Adrenal gland (tissue), 12 donors: ENCODE results near the gene CDH15. TPM values are rescaled to one million over a fixed set of nuclear protein-coding genes. Genes with fewer than 3 reads are reported as not detected.

Source experiments
- DNase-seq, 7 donors: peaks; one replicate each; pipeline ENCODE4 v3.0.0-alpha.2; 2019 to 2020
- H3K27ac ChIP-seq, 5 donors: fragments of 200-600 bp; sonication (generic) in 4 of 5; 1 replicate in 3 of 5; 2 replicates in 2 of 5; pipeline versions ENCODE4 v1.5.1 to v1.8.0; 2016 to 2020; ENCODE audit warnings: mild to moderate bottlenecking in 1 of 5
- H3K27me3 ChIP-seq: fragments of 200-600 bp; 2 replicates; pipeline ENCODE4 v1.8.0; 2021
- H3K36me3 ChIP-seq, 2 donors: fragments of 200-600 bp; replicated peaks in 1 of 2; 1 replicate in 1 of 2; 2 replicates in 1 of 2; pipeline versions ENCODE4 v1.5.1 to v1.8.0; 2018 to 2022
- H3K4me1 ChIP-seq, 2 donors: fragments of 200-600 bp; replicated peaks in 1 of 2; 1 replicate in 1 of 2; 2 replicates in 1 of 2; pipeline versions ENCODE4 v1.5.1 to v1.8.0; 2018 to 2021
- H3K4me3 ChIP-seq, 4 donors: fragments of 200-600 bp; sonication (generic) in 3 of 4; one replicate each; pipeline ENCODE4 v1.5.1; 2016 to 2018
- H3K9me3 ChIP-seq, 3 donors: fragments of 200-600 bp; sonication (generic) in 1 of 3; replicated peaks in 1 of 3; 1 replicate in 2 of 3; 2 replicates in 1 of 3; pipeline versions ENCODE4 v1.5.1 to v1.8.0; 2016 to 2021
- POLR2A ChIP-seq, 2 donors: fragments of 450-650 bp; IDR thresholded peaks; one replicate each; pipeline ENCODE4 v1.6.1; 2017; ENCODE audit warnings: antibody characterized with exemption in 2 of 2, mild to moderate bottlenecking in 2 of 2, moderate library complexity in 1 of 2
- whole genome bisulfite sequencing, 4 donors: extraction: QIAGEN DNeasy Blood & Tissue Kit in 2 of 4; methylation state at CpG; one replicate each; pipeline versions ENCODE4 v1.1.5 to v1.1.7; 2013 to 2017; 5-methylcytosine and 5-hydroxymethylcytosine counted together
- intact Hi-C, 2 donors: fragments of 100-400 bp; cut with DNase I; formaldehyde crosslinking; loops; one replicate each; pipeline versions ENCODE4 v1.14.1 to v1.15.0; 2022 to 2023
- polyA plus RNA-seq, 3 donors: library from polyadenylated mRNA; stranded (reverse); fragments of 200-250 nt in 2 of 3; fragments of 350-450 nt in 1 of 3; fragmentation: Illumina TruSeq in 1 of 3; extraction: RNeasy Lipid Tissue Mini Kit (QIAGEN cat#74804) in 1 of 3; gene quantifications; one replicate each; pipeline ENCODE4 v1.2.3, GENCODE V29; 2013 to 2014
- total RNA-seq, 9 donors: library from RNA; depleted of rRNA in 4 of 9; stranded (reverse); fragments of >200 nt in 4 of 9; fragments of 120-200 nt in 1 of 9; fragmentation: NEBNext Ultra II Directional in 1 of 9; extraction: Animal tissue kit (Norgen Biotek cat#: 25700) in 1 of 9; gene quantifications; one replicate each; pipeline versions ENCODE4 v1.1.0 to v1.2.4, GENCODE V29; 2013 to 2023
- TF ChIP-seq, protein P1 (sequence below), 6 experiments: fragments of 450-650 bp in 4 of 6; fragments of 200-600 bp in 2 of 6; sonication (generic) in 1 of 6; IDR thresholded peaks; 1 replicate in 5 of 6; 2 replicates in 1 of 6; pipeline versions ENCODE4 v1.5.1 to v1.8.0; 2016 to 2021; ENCODE audit warnings: antibody characterized with exemption in 6 of 6, mild to moderate bottlenecking in 2 of 6, moderate library complexity in 1 of 6
- donor health status: healthy with polysubstance abuse.
- donor health status: Bipolar disorder and iron deficiency.
- donor health status: DM: yes; HTN: yes; CAD: no.
- donor health status: DM: no; HTN: no; CAD: no.
- donor health status: DM: no; HTN: no; CAD: no.
- donor health status: DM: yes; HTN: yes; CAD: no.

CDH15 gene
- total and polyA plus RNA-seq, 12 donors = 0.05 to 0.32 (median 0.17) TPM; not detected in 1

DNA sequence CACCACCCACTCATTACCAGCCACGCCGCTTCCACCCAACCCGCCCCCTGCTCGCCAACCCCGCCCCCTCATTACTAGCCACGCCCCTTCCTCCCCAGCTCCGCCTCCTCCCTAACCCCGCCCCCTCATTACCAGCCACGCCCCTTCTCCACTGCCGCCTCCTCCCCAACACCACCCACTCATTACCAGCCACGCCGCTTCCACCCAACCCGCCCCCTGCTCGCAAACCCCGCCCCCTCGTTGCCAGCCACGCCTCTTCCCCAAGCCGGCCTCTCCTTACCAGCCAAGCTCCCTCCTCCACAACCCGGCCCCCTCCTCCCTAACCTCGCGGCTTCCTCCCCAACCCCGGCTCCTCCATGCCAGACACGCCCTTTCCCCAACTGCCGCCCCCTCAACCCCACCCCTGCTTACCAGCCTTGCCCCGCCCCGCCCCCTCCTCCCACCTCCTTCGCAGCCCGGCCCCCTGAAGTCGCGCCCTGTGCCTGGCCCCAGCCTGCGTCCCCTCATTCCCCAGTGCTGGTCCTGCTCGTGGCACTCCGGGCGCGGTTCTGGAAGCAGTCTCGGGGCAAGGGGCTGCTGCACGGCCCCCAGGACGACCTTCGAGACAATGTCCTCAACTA lies 21.5 kb downstream of the CDH15 start:
- Histone ChIP-seq H3K4me3 (no peak overlapping the region), H3K27me3 (no peaks in the 10 kb centered on the region), H3K4me1 (peaks cover 8% of the 10 kb centered on the region in 2 donors), H3K9me3 (no peaks in the 10 kb centered on the region), H3K36me3 (no peaks in the 10 kb centered on the region), H3K27ac (no peak overlapping the region)
- 4 to 13% (median 9%) methylated on average over 3 to 39 of the region's 39 CpGs for WGBS, 4 donors
- TF ChIP-seq POLR2A (IDR thresholded peaks at IDR 0.05) = no peak
- TF ChIP-seq, protein P1, sequence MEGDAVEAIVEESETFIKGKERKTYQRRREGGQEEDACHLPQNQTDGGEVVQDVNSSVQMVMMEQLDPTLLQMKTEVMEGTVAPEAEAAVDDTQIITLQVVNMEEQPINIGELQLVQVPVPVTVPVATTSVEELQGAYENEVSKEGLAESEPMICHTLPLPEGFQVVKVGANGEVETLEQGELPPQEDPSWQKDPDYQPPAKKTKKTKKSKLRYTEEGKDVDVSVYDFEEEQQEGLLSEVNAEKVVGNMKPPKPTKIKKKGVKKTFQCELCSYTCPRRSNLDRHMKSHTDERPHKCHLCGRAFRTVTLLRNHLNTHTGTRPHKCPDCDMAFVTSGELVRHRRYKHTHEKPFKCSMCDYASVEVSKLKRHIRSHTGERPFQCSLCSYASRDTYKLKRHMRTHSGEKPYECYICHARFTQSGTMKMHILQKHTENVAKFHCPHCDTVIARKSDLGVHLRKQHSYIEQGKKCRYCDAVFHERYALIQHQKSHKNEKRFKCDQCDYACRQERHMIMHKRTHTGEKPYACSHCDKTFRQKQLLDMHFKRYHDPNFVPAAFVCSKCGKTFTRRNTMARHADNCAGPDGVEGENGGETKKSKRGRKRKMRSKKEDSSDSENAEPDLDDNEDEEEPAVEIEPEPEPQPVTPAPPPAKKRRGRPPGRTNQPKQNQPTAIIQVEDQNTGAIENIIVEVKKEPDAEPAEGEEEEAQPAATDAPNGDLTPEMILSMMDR (IDR thresholded peaks at IDR 0.05) = no peak
- intact Hi-C loops = no loop called here
- DNase-seq = peak in 6 of 7 donors; percentile 48 to 84 (median 78)

GRCh38 chr16:89193576-89194293 lies 22.2 kb downstream of the CDH15 start:
- 75 to 91% (median 84%) methylated on average over 7 to 38 of the region's 38 CpGs for WGBS, 4 donors
- TF ChIP-seq POLR2A (IDR thresholded peaks at IDR 0.05) = no peak
- TF ChIP-seq, protein P1 (IDR thresholded peaks at IDR 0.05) = no peak
- Histone ChIP-seq H3K4me1 (peaks cover 8% of the 10 kb centered on the region in 2 donors), H3K27me3 (peaks cover under 1% of the 10 kb centered on the region), H3K4me3 (no peak overlapping the region), H3K27ac (no peak overlapping the region), H3K9me3 (no peaks in the 10 kb centered on the region), H3K36me3 (no peaks in the 10 kb centered on the region)
- intact Hi-C loops = no loop called here
- DNase-seq = no peak

GRCh38 chr16:89194340-89195311 lies 23.1 kb downstream of the CDH15 start:
- WGBS, 4 donors = 84 to 90% (median 87%) methylated on average over 22 to 45 of the region's 45 CpGs
- H3K27ac ChIP-seq = no peak overlapping the region
- peaks cover 8% of the 10 kb centered on the region in 2 donors for H3K4me1 ChIP-seq
- no peak overlapping the region for H3K4me3 ChIP-seq
- H3K27me3 ChIP-seq = peaks cover 9% of the 10 kb centered on the region
- no peaks in the 10 kb centered on the region for H3K9me3 ChIP-seq
- no peak for DNase-seq
- no peak for TF ChIP-seq POLR2A (IDR thresholded peaks at IDR 0.05)
- TF ChIP-seq, protein P1 (IDR thresholded peaks at IDR 0.05) = no peak
- intact Hi-C loops = no loop called here
- H3K36me3 ChIP-seq = no peaks in the 10 kb centered on the region
